ENCODE data around the gene USP21. TPM values are rescaled to one million over a fixed set of nuclear protein-coding genes. Genes with fewer than 3 reads are reported as not detected.

The USP21 gene
- polyA plus RNA-seq, 1 donor (not counting 4 experiments of a cell fraction or from before 2014, with no cell fraction given): 9.5 TPM

- Histone ChIP-seq H3K4me1 (ENCODE audit: control insufficient read depth, extremely low read depth, insufficient read depth, low read length) (peaks cover 16% of the 10 kb centered on the region), H3K9me1 (ENCODE audit: control insufficient read depth, extremely low read depth, insufficient read depth, low read length) (no peaks in the 10 kb centered on the region), H3K4me2 (ENCODE audit: control insufficient read depth, extremely low read depth, insufficient read depth, low read depth, low read length) (no peak overlapping the region), H3K4me3 (ENCODE audit: control insufficient read depth in 2 of 3, extremely low read depth in 1 of 3, insufficient read depth in 2 of 3, low read depth in 1 of 3, low read length in 3 of 3) (no peak overlapping the region), H3K27me3 (ENCODE audit: control insufficient read depth, extremely low read depth, insufficient read depth, low read length) (no peaks in the 10 kb centered on the region), H2AFZ (ENCODE audit: control insufficient read depth, low read length) (no peak overlapping the region), H3K9ac (ENCODE audit: control insufficient read depth, extremely low read depth, insufficient read depth, low read length) (no peak overlapping the region), H3K36me3 (ENCODE audit: control insufficient read depth in 2 of 2, extremely low read depth in 1 of 2, insufficient read depth in 2 of 2, low read length in 2 of 2) (peaks cover 23 to 36% of the 10 kb centered on the region in 2 experiments), H3K79me2 (ENCODE audit: control insufficient read depth, insufficient read depth, low read length) (peaks cover 1% of the 10 kb centered on the region), H3K27ac (ENCODE audit: control insufficient read depth, insufficient read depth, low read length) (no peak overlapping the region), H4K20me1 (ENCODE audit: control insufficient read depth, extremely low read depth, insufficient read depth, low read length) (no peaks in the 10 kb centered on the region), H3K9me3 (ENCODE audit: control insufficient read depth, low read depth, low read length) (no peaks in the 10 kb centered on the region)
- TF ChIP-seq CTCF (optimal IDR thresholded peaks at IDR 0.05 in 1 of 3, IDR thresholded peaks at IDR 0.05 in 1 of 3, conservative IDR thresholded peaks at IDR 0.05 in 1 of 3; ENCODE audit: extremely low read depth in 1 of 3, insufficient read depth in 2 of 3, low read length in 3 of 3) (no peak), EZH2 (IDR thresholded peaks at IDR 0.05; ENCODE audit: low read length) (no peak)
- DNase-seq (ENCODE audit: low read depth, low spot score): no peak
- dilution Hi-C loops (cut with MboI; ENCODE audit: extremely low pct_ligation_motif_present, low sequenced_read_pairs): no loop called here
- no peak for FAIRE-seq
These were observed 9.6 kb downstream of the USP21 start for GRCh38 chr1:161168906-161169305.

GRCh38 chr1:161171191-161171590, 11.9 kb downstream of the USP21 start:
- H3K4me3 ChIP-seq (ENCODE audit: control insufficient read depth in 2 of 3, extremely low read depth in 1 of 3, insufficient read depth in 2 of 3, low read depth in 1 of 3, low read length in 3 of 3): no peak overlapping the region
- H3K9me3 ChIP-seq (ENCODE audit: control insufficient read depth, low read depth, low read length): no peaks in the 10 kb centered on the region
- no peak overlapping the region for H3K9ac ChIP-seq (ENCODE audit: control insufficient read depth, extremely low read depth, insufficient read depth, low read length)
- dilution Hi-C loops (cut with MboI; ENCODE audit: extremely low pct_ligation_motif_present, low sequenced_read_pairs): no loop called here
- H3K4me1 ChIP-seq (ENCODE audit: control insufficient read depth, extremely low read depth, insufficient read depth, low read length): peaks cover 8% of the 10 kb centered on the region
- FAIRE-seq (no peak), DNase-seq (ENCODE audit: low read depth, low spot score) (no peak)
- no peak overlapping the region for H3K27ac ChIP-seq (ENCODE audit: control insufficient read depth, insufficient read depth, low read length)
- TF ChIP-seq CTCF (optimal IDR thresholded peaks at IDR 0.05 in 1 of 3, IDR thresholded peaks at IDR 0.05 in 1 of 3, conservative IDR thresholded peaks at IDR 0.05 in 1 of 3; ENCODE audit: extremely low read depth in 1 of 3, insufficient read depth in 2 of 3, low read length in 3 of 3) (peak in 2 of 3 experiments; percentile 17 to 18), EZH2 (IDR thresholded peaks at IDR 0.05; ENCODE audit: low read length) (no peak)
- no peaks in the 10 kb centered on the region for H4K20me1 ChIP-seq (ENCODE audit: control insufficient read depth, extremely low read depth, insufficient read depth, low read length)
- H3K9me1 ChIP-seq (ENCODE audit: control insufficient read depth, extremely low read depth, insufficient read depth, low read length): no peaks in the 10 kb centered on the region
- H3K36me3 ChIP-seq (ENCODE audit: control insufficient read depth in 2 of 2, extremely low read depth in 1 of 2, insufficient read depth in 2 of 2, low read length in 2 of 2): peaks cover 25 to 39% of the 10 kb centered on the region in 2 experiments
- peaks cover 6% of the 10 kb centered on the region for H3K79me2 ChIP-seq (ENCODE audit: control insufficient read depth, insufficient read depth, low read length)
- no peaks in the 10 kb centered on the region for H3K27me3 ChIP-seq (ENCODE audit: control insufficient read depth, extremely low read depth, insufficient read depth, low read length)
- H3K4me2 ChIP-seq (ENCODE audit: control insufficient read depth, extremely low read depth, insufficient read depth, low read depth, low read length): no peak overlapping the region
- H2AFZ ChIP-seq (ENCODE audit: control insufficient read depth, low read length): no peak overlapping the region
